Measurements from ENCODE around the gene DHPS.
"Not testable (repeated sequence)": the region's sequence is repeated elsewhere in the genome, so short reads cannot be mapped to it uniquely, and the experiment has no call there.

Gene DHPS

DNA sequence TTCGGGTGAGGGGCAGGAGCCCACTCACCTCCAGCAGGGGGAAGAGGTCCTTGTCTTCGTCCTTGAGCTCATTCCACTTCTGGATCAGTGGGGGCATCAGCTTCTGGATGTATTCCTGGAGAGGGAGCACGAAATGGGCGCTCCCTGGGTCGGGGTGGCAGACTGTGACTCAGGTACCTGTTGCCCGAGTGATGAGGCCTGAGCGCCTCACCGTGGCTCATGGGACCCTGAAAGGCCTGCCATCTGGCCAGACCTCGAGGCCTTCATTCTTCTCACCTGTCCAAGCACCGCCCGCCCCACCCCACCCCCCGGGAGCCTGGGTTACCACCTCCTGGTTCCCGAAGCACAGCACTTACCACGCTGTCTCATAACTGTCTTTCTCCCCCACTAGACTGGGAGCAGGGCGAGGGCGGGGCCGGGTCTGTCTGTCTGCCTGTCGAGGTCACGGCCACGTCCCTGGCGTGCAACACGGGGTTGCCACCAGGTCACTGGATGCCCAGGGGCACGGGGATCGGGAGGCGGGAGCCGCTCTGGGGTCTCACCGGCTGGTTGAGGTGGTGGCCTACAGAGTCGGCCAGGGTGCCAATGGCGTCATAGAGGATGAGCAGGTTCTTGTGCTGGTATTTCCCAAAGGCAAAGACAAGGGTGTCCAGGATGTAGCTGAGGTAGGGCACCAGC lies 24.1 kb upstream of the DHPS start:
- no peak for DNase-seq (ENCODE audit: extremely low read depth in 1 of 2, low read depth in 1 of 2)

DNA sequence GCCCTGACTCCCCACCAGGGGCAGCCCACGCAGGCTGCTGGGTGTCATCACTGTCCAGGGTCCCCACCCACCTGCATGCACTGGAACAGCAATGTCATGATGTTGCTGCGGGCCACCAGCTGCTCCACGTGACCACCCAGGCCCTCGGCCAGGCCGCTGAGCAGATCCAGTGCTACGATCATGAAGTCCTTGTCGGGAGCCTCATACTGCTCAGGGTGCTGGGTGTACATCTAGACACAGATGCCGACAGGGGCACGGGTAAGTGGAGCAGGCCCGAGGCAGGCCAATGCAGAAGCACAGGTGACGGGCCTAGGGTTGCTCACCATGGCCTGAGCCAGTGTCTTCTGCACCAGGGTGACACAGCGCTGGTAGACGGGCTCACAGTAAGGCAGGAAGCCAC lies 23.5 kb upstream of the DHPS start:
- no peak for DNase-seq (ENCODE audit: extremely low read depth in 1 of 2, low read depth in 1 of 2)

DNA sequence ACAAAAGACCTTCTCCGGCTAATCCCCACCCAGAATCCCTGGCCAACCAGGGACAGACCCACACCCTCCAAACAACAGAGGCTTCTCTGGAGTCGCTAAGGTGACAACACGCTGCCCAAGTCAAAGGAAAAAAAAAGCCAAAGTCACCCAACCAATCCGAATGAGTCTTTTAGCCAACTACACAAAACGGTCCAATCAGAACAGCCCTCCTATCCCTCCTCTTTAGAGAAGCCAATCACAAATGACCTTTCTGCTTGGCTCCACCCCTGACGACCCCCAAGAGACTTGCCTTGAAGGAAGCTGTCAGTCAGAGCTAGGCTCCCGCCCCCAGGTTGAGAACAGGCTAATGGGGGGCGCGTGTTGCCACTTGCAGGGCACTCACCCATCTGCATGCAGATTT lies 21.4 kb upstream of the DHPS start:
- peak in 1 of 2 donors; percentile 52 for DNase-seq (ENCODE audit: extremely low read depth in 1 of 2, low read depth in 1 of 2)

DNA sequence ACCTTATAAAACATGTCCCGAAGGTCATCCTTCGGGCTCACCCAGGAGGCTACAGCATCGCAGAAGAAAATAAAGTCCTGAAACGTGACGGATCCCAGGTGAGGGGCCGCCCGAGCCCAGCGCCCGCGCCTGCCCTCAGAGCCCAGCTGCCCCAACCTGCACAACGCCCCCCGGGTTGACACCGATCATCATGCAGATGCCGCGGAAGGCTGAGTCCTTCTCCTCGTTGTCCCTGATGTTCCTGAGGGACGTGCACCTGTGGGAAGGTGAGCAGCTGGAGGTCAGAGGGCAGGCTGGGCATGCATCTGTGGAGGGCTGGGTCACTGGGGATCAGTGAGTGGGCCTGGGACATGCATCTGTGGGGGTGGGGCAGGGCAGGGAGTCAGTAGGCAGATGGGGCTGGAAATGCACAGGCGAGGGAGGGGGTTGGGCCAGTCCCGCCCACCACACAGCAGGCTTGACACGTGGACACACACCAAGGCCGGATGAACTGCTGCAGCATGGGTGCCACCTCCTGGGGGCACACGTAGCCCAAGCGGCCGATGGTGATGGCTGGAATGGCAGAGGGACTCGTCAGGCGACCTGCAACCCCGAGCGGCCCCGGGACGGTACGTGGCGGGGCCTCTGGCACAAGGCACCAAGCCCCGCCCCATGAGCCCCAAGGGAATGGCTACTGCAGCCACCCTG lies 20.1 kb upstream of the DHPS start:
- no peak for DNase-seq (ENCODE audit: extremely low read depth in 1 of 2, low read depth in 1 of 2)

DNA sequence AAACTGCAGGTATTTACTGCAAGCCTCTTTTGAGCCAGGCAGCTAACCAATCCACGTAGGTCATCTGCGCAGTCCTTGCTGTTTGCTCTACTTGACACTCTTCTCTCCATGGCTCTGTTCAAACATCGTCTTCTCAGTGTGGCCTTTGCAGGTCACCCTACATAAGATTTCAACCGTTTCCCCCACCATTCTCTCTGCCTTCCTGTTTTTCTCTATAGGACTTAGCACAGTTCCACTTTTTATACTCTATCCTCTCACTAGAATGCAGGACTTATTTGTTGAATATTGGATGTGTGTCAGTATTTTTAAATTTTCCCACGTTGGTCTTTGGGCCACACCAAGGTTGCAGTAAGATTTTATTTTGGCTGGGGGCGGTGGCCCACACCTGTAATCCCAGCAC lies 16.5 kb upstream of the DHPS start:
- no peak for DNase-seq (ENCODE audit: extremely low read depth in 1 of 2, low read depth in 1 of 2)

DNA sequence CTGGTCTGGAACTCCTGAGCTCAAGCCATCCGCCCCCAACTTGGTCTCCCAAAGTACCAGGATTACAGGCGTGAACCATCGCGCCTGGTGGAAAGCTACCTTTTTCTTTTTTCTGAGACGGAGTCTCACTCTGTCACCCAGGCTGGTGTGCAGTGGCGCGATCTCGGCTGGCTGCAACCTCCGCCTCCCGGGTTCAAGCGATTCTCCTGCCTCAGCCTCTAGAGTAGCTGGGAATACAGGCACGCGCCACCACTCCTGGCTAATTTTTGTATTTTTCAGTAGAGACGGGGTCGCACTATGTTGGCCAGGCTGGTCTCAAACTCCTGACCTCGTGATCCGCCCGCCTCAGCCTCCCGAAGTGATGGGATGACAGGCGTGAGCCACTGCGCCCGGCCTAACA lies 15.7 kb upstream of the DHPS start:
- DNase-seq (ENCODE audit: extremely low read depth in 1 of 2, low read depth in 1 of 2), result not testable (repeated sequence)

DNA sequence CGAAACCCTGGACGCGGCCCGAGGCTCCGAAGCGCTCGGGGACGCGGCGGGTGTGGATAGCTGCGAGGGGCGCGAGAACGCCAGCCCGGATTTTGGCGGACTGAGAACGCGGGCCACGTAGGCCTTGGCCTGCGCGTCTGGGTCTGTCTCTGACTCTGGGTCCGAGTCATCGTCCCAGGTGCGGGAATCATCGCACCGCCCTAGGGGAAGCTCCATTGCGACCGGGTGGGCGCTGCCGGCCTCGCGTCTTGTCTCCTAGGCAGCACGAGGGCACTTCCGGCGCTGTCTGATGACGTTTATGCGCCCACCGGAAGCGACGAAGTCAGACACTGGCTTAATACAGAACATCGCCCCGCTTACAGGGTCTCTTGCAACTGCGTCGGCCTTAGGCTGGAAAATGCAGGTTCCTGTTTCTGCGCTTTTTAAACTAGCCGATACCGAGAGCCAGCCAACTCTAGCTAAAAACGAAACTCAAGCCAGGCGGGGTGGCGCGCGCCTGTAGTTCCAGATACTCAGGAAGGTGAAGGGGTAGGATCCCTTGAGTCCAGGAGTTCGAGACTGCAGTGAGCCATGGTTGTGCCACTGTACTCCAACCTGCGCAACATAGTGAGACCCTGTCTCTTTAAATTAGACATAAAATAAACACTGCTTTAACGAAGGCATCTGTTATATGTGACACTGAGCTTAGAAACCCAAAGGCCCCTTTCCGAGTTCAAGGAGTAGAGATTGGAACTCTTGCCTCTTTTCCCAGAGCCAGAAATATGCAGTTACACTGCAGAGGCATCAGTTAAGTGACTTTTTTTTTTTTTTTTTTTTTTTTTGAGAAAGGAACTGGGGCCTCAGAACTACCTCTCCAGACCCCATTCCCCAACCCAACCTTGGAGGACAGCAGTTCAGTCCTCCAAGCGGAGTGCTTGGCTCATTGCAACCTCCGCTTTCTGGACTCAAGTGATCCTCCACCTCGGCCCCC lies 15.0 kb upstream of the DHPS start, which contains the start of gene FBXW9:
FBXW9 (minus strand) TSS at position 266 of the 970 bp plus-strand sequence; CDS start at position 216, 50 bp downstream.
- peak; percentile 91 to 94 for DNase-seq (ENCODE audit: extremely low read depth in 1 of 2, low read depth in 1 of 2)

DNA sequence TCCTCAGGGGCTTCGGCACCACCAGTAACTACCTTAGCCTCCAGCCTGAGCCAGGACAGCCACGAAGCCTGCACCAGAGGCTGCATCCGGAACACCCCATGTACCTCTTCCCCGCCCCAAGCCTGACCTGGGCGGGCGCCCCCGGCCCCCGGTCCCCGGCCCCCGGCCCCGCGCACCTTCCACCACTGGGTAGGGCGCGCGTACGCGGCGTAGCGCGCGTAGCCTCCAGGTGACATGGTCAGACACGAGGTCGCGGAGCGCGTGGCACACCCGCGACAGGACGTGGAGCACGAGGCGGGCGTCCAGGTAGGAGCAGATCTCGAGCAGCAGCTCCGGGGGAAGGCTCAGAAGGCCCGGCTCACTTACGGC lies 14.3 kb upstream of the DHPS start:
- DNase-seq (ENCODE audit: extremely low read depth in 1 of 2, low read depth in 1 of 2), result no peak

DNA sequence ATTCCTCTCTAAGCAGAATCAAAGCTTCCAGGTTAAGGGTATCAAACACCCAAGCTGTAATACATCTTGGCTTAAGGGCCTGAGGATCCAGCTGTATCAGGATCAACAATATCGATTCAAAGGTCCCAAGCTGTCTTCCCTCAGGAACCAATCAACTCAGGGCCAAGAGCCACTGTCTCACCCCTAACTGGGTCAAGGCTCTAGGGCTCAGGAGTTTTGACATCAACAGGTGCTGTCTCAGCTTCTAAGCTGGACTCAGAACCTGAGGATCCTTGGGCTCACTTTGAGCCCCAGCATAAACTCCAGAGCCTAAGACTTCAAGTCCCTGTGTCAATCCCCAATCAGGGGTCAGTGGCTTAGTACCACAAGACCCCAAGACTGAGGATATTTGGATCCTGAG lies 13.8 kb upstream of the DHPS start:
- DNase-seq (ENCODE audit: extremely low read depth in 1 of 2, low read depth in 1 of 2), result no peak

DNA sequence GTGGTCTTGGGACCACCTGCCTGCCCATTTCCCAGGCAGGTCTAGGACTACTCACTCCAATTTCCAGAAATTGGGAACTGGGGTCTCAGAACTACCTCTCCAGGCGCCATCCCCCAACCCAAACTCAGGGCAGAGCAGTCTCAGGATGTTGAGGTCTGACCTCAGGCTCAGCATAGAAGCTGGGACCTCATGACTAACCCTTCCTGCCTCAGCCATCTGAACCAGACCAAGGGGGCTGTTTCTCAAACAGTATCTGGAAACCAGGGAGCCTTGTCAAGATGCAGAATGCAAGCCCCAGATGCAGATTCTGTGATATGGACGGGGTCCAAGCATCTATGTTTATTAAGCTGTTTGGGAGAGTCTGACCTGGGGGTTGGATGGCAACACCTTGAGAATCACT lies 13.4 kb upstream of the DHPS start:
- no peak for DNase-seq (ENCODE audit: extremely low read depth in 1 of 2, low read depth in 1 of 2)

DNA sequence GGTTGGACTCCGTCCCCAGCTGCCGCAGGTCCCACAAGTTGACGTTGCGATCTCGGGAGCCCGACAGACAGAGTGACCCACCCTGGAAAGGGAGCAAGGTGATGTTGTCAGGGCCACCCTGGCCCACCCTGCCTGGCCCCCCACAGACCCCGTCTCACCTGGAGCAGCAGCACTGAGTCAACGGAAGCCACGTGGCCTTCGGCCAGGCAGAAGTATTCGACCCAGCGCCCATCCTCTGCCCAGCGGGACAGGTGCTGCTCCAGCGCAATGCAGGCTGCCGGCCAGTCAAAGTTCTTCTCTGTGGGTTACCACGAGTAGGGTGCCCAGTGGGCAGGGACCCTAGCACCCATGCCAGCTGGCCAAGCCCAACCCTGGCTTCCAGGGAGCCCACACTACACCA lies 13.0 kb upstream of the DHPS start:
- DNase-seq (ENCODE audit: extremely low read depth in 1 of 2, low read depth in 1 of 2), result no peak

DNA sequence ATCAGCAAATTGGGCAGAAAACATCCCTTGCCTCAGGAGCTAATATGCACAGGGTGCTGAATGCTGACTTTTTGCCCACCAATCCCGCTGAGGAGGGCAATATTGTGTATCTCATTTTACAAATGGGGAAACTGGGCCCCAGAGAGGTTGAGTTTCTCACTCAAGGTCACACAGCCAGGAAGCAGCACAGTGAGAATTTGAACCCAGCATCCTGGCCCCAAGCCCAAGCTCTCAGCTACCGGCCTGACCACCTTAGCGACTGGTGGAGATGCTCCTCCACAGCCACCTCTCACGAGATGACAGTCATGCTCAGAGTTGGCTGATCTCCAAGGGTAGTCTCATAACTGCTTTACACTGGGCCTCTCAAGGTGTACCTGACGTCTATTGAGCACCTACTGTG lies 11.3 kb upstream of the DHPS start:
- no peak for DNase-seq (ENCODE audit: extremely low read depth in 1 of 2, low read depth in 1 of 2)

DNA sequence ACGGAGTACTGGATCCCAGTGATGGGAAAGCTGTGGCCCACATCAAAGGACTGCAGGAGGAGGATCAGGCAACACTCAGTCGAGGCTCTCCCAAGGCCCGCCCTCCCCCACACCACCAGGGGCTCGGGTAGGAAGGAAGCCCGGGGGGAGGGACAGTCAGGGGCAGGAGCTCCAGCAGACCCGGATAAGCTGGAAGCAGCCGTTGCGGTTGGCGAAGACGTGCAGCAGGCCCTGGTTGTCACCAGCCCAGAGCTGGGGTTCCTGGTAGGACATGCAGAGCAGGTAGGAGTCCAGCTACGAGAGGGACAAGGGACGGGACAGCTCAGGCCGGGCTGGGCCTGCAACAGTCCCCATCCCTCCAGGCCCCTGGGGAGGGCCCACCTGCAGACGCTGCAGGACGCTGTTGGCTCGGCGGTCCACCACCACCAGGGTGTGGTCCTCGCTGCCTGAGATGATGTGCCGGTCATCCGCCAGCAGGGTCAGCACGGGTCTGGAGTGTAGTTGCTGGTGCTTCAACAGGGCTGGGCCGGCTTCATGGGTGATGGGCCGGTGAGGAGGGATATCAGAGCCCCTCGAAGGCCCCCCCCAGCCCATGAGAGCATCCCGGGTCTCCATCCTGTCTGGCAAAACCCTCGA lies 8.0 kb upstream of the DHPS start:
- no peak for DNase-seq (ENCODE audit: extremely low read depth in 1 of 2, low read depth in 1 of 2)

DNA sequence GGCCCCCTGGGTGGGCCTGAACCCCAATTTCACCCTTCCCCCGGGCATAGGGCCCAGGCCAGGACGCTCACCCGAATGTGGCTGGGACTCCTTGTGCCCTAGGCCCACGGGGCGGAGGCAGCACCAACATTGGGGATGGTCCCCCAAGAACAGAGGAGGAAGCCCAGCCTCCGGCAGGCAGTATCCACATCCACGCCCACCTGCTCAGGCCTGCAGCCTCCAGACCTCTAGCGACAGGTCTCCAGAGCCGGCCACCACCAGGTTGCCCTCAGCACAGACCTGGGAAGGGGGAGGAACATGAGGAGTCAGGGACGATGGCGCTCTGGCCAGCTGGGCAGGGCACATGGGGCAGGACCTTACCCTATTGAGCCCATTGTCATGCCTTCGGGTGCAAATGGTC lies 7.3 kb upstream of the DHPS start:
- no peak for DNase-seq (ENCODE audit: extremely low read depth in 1 of 2, low read depth in 1 of 2)

DNA sequence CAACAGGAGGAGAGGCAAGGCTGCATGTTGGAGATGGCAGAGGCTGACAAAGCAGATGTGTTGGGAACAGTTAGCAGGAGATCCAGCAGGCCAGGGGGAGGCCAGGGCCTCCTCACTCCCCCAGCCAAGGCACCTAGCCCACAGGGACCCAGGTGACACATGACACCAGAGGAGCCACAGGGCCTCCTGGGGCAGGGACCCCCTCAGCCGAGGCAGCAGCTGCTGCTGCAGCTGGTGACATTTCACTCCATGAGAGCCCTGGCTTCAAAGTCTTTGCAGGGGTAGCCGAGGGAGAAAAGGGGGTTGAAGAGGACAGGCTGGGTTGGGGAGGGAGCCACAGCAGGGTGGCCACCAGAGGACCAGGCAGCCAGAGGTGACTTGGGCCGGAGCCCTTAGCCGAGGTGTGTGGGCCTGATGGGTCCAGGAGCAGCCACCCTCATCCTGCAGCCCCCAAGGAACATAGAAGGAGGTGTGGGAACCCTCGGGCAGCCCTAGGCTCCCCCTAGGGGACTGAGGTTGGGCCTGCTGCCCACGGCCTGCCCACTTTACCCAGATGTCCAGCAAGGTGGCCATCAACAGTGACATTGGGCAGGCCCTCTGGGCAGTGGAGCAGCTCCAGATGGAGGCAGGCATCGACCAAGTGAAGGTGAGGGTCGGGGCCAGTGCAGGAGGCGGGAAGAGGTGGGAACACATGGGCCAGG lies 6.0 kb upstream of the DHPS start, which contains the start of gene GNG14:
GNG14 (plus strand) TSS at position 503 of the 701 bp plus-strand sequence; CDS start at position 554, 51 bp downstream.
- DNase-seq (ENCODE audit: extremely low read depth in 1 of 2, low read depth in 1 of 2), result no peak

DNA sequence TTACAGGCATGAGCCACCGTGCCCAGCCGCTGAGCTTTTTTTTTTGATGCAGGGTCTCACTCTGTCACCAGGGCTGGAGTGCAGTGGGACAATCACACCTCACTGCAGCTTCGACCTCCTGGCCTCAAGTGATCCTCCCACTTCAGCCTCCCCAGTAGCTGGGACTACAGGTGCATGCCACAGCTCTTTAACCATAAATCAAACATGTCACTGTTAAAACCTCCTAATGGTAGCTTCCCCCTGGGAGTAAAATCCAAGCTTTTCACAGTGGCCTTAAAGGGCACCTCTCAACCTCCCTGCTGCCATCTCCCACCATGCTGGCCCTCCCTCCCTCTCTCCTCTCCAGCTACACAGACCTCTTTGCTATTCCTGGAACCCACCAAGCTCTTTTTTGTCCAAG lies 4.2 kb upstream of the DHPS start:
- no peak for DNase-seq (ENCODE audit: extremely low read depth in 1 of 2, low read depth in 1 of 2)

DNA sequence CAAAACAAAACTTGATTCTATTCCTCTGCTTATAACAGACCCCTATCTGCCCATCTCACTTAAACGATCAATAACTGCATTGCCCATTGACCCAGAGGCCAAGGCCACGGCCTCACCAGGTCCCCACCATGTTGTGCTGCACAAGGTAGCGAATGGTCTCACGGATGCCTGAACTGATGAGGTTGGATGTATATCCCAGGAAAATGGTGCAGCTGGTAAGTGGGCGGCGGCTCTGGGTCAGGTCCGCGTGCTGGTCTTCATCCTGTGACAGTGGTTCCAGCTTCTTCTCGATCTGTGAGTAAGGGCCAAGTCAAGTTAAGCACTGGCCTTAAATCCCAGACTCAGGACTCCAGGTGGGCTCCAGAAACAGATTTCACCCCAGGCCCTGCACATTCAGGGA lies 1.6 kb downstream of the DHPS start:
- DNase-seq (ENCODE audit: extremely low read depth in 1 of 2, low read depth in 1 of 2), result no peak

DNA sequence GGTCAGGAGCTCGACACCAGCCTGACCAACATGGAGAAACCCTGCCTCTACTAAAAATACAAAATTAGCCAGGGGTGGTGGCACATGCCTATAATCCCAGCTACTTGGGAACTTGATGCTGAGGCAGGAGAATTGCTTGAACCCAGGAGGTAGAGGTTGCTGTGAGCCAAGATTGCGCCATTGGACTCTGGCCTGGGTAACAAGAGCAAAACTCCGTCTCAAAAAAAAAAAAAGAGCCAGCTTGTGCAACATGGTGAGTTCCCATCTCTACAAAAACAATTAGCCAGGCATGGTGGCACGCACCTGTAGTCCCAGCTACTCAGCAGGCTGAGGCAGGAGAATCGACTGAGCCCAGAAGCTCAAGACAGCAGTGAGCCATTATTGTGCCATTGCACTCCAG lies 3.6 kb downstream of the DHPS start:
- not testable (repeated sequence) for DNase-seq (ENCODE audit: extremely low read depth in 1 of 2, low read depth in 1 of 2)

DNA sequence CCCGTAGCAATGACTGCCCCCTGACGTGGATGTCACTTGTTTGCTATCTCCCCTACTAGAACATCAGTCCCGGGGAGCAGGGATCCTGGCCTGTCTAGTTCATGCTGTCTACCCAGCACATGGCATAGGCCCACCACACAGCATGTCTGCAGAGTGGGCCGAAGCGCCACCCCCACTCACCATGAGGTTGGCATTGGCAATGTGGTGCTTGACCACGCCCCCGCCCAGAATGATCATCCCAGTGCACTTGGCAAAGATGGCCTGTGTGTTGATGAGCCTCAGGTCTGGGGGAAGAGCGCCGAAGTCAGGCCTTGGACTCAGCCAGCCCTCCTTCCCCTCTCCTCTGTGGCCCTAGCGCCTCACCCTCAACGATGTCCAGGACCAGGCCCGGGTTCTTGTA lies 4.8 kb downstream of the DHPS start:
- DNase-seq (ENCODE audit: extremely low read depth in 1 of 2, low read depth in 1 of 2), result no peak

DNA sequence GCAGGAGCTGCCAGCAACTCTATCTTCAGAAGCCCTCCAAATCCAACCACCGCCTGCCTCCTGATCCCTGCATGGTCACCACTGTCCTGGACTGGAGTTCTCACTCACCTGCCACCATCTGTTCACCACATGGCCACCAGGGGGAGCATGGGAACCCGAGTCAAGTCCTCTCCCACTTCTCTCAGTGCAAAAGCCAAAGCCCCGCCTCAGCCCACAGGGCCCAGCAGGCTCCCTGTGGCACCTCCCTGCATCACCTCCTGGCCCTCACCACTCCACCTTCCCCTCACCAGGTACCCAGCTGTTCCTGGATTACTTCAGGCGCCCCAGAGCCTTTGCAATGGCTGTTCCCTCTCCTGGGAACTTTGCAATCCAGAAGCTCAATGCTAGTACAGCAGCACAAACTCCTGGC lies 5.3 kb downstream of the DHPS start:
- peak; percentile 69 to 85 for DNase-seq (ENCODE audit: extremely low read depth in 1 of 2, low read depth in 1 of 2)

All from stimulated activated CD8-positive, alpha-beta memory T cell treated with anti-CD3 and anti-CD28 coated beads, Interleukin-7, amount 100 ng/mL, for 48 hours (primary cell).